Posterior cingulate gyrus (tissue), 11 donors: Measurements from ENCODE around the gene EMC9.

Experiments used
- DNase-seq, 10 donors: peaks; one replicate each; pipeline versions ENCODE4 v3.0.0 to v3.0.0-alpha.2; 2020 to 2021; ENCODE audit warnings: mixed read lengths in 3 of 10
- intact Hi-C: fragments of 100-400 bp; cut with DNase I; formaldehyde crosslinking; loops from one replicate; pipeline ENCODE4 v1.15.1; 2023

Gene EMC9, protein sequence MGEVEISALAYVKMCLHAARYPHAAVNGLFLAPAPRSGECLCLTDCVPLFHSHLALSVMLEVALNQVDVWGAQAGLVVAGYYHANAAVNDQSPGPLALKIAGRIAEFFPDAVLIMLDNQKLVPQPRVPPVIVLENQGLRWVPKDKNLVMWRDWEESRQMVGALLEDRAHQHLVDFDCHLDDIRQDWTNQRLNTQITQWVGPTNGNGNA

DNA sequence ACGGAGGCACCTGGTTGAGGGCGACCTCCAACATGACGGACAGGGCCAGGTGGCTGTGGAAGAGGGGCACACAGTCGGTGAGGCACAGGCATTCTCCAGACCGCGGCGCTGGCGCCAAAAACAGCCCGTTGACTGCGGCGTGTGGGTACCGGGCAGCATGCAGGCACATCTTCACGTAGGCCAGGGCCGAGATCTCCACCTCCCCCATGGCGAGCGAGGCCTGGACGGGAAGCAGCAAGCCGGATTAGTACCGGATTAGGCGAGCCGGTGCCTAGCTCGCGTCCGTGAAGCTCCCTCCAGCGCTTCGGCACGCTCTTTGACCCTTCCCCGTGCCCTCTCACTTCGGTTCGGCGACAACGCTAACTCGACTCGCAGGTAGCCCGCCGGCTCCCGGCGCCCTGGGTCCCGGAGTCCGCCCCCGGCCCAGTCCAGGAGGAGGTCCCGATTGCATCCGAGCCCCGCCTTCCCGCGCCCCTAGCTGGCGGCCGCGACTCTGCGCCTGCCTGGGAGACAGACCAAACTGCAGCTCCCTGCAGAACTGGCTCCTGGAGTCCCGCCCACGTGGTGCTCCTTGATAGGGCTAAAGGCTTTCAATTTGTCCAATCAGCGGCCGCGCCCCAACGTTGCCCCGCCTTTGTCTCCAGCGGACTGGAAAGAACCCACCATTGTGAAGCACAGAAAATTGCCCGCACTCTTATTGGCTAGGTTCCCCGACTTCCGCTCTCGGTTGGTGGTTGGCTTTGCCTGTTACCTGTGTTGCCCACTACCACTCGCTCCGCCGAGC is at the start of gene EMC9:
Gene EMC9, minus strand, starts transcription at position 495 of the 784 bp plus-strand sequence. Its CDS starts 287 bp downstream, at position 208.
- DNase-seq, result peak; percentile 99 to 100 (median 100)
- intact Hi-C loops, result loop anchor here (2.0 kb wide), 1 partner anchor 26 kb away; the partner anchor contains the start of genes DCAF11 and NRL

DNA sequence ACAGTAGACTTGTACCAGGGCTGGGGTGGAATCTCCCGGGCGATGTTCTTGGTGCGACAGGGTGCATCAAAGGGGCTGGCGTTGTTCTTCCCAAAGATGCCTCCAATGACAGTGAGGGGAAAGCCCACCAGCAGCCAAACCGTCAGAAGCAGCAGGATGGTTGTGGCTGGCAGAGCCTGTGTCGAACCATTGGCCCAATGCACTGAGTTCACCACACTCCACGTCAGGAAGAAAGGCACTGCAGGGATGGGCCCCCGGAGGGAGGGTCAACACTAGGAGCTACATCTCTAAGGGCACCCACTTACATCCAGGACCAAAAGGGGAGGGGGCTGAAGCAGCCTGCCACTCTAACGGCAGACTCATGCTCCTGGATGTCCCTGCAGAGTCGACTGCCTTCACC is 49.0 kb upstream of the EMC9 start:
- DNase-seq, result no peak

GRCh38 chr14:24189460-24189859 is 48.1 kb upstream of the EMC9 start:
- intact Hi-C loops, result loop anchor here (2.0 kb wide), 1 partner anchor 29 kb away; the partner anchor contains the start of gene IRF9
- DNase-seq, result no peak

More for the DNA sequence above, 49.0 kb upstream of the EMC9 start:
- intact Hi-C loops, result no loop called here

DNA sequence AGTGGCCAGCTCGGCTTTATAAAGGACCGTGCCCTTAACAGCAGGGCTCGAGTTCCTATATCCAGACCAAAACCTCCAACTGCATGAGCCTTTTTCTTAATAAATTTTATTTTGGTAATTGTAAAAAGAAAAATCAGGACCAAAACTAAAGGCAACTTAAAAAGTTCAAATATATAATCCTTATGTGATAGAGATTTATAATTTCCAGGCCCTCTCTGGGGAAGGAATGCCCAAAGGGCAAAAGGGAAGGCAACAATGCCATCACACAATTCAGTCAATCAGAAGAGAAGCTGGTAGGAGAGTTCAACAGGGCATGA is 47.6 kb upstream of the EMC9 start:
- intact Hi-C loops, result loop anchor here (2.0 kb wide), 1 partner anchor 28 kb away; the partner anchor contains the start of gene IRF9

DNA sequence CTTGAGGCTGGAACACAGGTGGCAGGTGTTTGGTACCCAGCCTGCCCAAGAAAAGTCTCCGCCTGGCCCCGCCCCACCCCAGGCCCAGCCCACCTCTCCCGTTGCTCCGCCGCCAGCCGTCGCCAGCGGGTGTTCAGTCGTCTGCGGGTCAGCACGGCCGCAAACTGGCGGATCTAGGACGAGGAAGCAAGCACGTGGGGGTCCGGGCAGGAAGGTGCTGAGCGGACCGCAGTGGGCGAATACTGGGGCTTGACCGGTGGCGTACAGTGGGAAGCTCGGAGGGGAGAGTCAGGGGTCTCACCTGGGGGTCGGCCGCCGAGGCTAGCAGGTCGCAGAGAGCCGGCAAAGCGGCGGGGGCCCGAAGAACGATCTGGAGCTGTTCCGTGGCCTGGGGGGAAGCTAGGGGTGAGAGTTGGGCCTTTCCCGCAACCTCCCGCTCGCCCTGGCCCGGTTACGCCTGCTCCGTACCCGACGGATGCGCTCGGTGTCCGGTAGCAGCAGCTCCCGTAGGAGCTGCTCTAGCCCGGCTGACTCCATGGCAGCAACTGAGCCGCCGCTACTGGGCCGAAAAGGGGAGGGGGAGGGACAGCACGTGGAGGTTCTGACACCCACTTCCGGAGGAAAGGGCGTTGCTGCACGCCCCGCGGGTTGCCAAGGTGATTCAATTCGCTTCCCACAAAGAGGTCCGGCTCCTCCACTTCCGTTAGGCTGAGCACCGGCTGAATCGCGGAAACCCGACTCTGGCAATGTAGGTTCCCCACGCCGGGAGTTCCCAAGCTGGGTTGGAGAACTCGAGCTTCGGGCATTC is 47.1 kb upstream of the EMC9 start, which contains the start of gene IPO4:
Gene IPO4, minus strand, starts transcription at position 566 of the 808 bp plus-strand sequence. Its CDS starts 29 bp downstream, at position 537.
- intact Hi-C loops, result loop anchor here (2.0 kb wide), 1 partner anchor 28 kb away; the partner anchor contains the start of gene IRF9
- peak; percentile 93 to 99 (median 95) for DNase-seq

More for the DNA sequence above, 47.6 kb upstream of the EMC9 start:
- DNase-seq, result no peak

DNA sequence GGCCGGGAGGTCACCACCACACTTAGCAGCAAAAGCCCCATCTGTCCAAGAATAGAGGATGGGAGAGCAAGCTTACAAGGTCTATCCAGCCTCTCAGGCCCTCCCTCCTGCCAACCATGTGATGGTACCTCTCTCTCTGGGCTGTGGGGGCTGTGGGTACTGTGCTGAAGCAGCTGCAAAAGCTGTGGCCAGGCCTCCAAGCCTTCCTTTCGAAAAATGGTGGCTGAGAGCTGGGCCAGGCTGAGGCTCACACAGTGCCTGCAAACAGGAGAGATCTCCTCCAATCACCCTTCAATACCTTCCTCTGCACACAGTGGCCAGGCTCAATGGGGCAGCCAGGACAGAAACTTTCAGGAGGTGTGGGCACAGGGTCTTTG is 46.1 kb upstream of the EMC9 start:
- intact Hi-C loops, result no loop called here
- no peak for DNase-seq

DNA sequence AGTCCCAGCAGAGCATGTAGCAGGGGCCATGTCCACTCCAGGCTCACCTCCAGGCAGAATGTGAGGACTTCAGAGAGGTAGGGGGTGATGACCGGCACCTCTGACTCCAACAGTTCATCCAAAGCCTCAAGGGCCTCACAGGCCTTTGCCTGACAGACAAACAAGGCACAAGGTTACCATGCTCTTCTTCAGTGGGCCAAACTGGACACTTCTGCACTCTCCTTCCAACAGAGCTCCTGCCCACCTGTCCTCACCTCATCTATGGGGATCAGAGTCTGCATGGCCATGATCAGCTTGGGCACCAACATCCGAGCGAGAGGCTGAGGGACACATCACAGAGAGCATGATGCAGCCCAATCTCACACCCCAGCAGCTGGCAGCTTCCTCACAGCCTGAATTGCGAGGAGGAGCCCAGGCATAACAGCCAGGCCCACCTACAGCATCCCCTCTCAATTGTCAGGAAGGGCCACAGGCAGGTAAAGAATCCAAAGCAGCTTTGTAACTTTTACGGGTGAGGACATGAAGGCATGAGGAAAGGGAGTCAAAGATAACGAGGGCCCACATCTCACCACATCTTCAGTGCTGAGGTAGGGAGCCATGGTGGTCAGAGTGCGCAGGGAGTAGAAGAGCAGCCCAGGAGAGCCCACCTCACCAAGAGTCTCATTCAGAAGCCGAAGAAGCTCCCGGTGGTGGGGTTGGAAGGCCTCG is 45.6 kb upstream of the EMC9 start:
- intact Hi-C loops, result no loop called here
- DNase-seq, result peak in 1 of 10 donors; percentile 70

DNA sequence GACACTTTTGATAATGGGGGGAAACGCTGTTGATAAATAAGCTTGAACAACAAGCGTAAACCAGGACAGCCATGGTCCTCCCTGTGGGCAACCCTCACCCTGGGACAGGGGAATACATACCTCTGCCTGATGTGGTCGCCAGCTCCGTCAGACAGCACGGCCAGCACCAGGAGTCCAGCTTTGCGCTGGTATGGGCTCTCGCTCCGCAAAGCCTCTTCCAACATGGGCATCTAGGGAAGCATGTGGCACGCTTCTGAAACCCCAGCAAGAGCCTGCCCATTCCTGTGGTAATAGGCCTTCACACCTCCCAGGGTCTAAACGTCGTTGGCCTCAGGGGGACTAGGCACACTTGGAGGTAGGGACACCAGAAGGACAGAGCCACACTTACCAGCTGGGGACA is 44.4 kb upstream of the EMC9 start:
- peak in 2 of 10 donors; percentile 30 to 71 for DNase-seq

DNA sequence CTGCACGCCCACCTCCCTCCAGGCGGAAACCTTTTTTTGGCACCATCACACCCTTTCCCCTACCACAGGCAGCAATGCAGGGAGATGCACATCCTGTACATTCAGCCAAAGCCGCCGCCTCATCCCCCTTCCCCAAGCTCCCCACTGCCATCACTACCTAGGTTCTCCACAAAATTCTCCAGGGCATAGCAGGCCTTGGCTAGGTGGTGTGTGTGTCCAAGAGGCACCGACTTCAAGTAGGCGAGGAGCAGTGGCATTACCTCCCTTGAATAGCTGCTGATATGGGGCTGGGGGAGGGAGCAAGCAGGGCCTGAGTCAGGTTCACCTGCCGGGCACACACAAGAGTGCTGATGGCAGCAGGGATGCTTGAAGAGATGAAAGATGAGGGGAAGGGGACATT is 43.6 kb upstream of the EMC9 start:
- DNase-seq, result peak in 1 of 10 donors; percentile 43
- intact Hi-C loops, result no loop called here

More for the DNA sequence above, 44.4 kb upstream of the EMC9 start:
- intact Hi-C loops, result no loop called here

GRCh38 chr14:24184104-24184970 is 42.9 kb upstream of the EMC9 start:
- intact Hi-C loops, result no loop called here
- peak in 2 of 10 donors; percentile 42 to 74 for DNase-seq

DNA sequence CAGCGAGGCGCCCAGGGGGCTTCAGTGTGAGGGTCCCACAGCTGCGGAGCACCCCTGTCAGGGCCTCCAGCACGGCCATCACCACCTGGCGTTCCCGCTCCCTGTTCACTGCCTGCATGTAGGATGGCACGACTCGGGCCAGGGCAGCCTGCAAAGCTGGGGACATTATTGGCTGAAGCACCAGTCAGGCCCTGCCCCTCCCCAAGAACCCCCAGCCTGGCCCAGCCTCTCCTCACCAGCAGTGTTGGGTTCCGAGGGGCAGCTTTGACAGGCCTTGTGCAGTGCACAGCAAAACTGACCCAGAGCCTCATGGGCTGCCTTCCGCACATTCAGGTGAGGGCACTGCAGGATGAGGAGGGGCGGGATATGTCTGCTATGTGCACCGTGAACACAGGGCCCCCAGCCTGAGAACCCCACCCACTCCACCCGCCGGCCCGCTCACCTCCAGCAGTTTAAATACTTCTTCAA is 41.7 kb upstream of the EMC9 start:
- peak in 2 of 10 donors; percentile 58 to 75 for DNase-seq
- intact Hi-C loops, result no loop called here

DNA sequence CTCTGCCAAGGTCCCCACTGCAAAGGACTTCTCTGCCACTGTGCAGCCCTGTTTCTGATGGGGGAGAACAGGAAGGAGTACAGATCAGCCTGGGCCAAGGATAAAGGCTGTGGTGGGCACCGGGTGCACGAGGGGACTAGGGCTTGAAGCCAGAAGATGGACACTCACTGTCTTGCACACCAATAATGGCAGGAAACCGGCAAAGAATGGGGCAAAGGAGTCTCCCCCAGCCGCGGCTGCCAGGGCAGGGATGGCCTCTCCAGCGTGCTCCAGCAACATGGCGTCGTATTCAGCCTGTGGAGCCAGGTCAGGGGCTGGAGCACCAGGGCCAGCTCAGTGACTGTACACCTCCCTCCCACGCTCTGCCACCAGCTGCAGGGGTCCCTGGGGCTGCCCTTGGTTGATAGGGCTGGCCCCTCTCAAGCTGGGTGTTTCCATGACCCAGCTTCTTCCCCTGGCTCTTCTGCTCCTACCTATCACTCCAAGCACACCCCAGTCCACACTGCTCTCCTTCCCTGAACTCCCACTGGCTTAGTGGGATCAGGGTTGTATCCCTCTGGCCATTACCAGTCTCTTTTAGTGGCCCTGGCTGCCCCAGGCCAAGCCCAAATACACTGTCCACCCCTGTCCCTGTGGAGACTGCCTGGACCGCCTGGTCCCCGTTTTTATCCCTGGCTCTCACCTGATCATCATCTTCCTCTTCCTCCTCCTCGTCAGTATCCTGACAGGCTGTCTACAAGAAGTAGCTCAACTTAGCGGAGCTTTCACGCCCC is 40.9 kb upstream of the EMC9 start:
- peak in 2 of 10 donors; percentile 64 to 71 for DNase-seq

DNA sequence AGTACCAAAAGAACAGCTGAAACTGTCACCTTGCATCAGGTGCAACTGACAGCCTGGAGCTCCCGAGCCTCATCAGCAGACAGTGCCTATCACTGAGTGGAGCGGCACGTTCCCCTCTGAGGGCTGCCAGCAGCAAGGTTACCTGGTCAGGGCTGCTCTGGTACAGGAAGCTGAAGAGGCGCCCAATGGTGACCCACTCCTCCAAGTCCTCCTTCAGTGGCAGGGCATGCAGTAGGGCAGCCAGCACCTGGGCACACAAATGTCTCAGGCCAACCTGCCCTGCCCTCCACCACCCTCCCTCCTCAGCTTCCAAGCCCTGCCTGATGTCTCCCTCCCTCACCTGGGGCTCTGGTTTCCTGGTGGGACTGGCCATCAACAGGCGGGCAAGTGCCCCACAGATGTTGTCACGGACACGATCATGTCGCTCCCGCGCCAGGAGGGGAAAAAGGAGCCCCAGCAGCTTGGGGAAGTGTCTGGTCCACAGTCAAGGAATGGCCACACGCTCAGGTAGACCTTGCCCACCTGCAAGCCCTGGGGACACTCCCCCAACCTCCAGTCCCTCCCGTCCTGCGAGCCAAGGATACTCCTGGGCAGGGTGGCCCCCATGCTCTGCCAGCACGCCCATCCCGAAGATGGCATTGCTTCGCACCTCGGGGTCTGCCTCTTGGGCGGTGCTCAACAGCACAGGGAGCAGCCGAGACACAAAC is 40.1 kb upstream of the EMC9 start:
- DNase-seq, result peak in 2 of 10 donors; percentile 49 to 77
- intact Hi-C loops, result no loop called here

More for the DNA sequence above, 40.9 kb upstream of the EMC9 start:
- intact Hi-C loops, result no loop called here

GRCh38 chr14:24179961-24180796 is 38.8 kb upstream of the EMC9 start:
- intact Hi-C loops, result no loop called here
- peak in 2 of 10 donors; percentile 23 to 70 for DNase-seq

GRCh38 chr14:24179294-24179960 is 38.0 kb upstream of the EMC9 start:
- intact Hi-C loops, result no loop called here
- DNase-seq, result peak in 1 of 10 donors; percentile 67
